Right lobe of liver (tissue), 4 donors: ENCODE measurements around the gene PIAS1.

Experiments used
- CTCF ChIP-seq, 4 donors: fragments of 200-600 bp in 3 of 4; fragments of 450-650 bp in 1 of 4; IDR thresholded peaks; one replicate each; pipeline versions ENCODE4 v1.5.1 to v1.8.0; 2016 to 2022; ENCODE audit warnings: antibody characterized with exemption in 4 of 4, mild to moderate bottlenecking in 2 of 4
- POLR2A ChIP-seq: fragments of 450-650 bp; IDR thresholded peaks from one replicate; pipeline ENCODE4 v1.6.1; 2017; ENCODE audit warnings: antibody characterized with exemption, mild to moderate bottlenecking
- donor health status: DM: no; HTN: no; CAD: no.
- donor health status: DM: no; HTN: no; CAD: no.
- donor health status: DM: no; HTN: yes; CAD: no.

GRCh38 chr15:68223171-68223570 is 169.1 kb downstream of the PIAS1 start:
- TF ChIP-seq CTCF (IDR thresholded peaks at IDR 0.05) = no peak
- TF ChIP-seq POLR2A = no peak
